Loucy (cell line): ENCODE results near the gene WAC.

ENCODE experiments used
- H2AFZ ChIP-seq: fragments of 200-600 bp; sonication (generic); 2 replicates; pipeline ENCODE4 v1.6.0; 2016; ENCODE audit warnings: antibody characterized with exemption, mild to moderate bottlenecking, low read length, moderate library complexity
- H3F3A ChIP-seq: fragments of 200-600 bp; 2 replicates; pipeline ENCODE4 v1.6.0; 2016; ENCODE audit warnings: antibody characterized with exemption, low read depth, mild to moderate bottlenecking
- H3K27me3 ChIP-seq: fragments of 200-600 bp; sonication (generic); 2 replicates; pipeline ENCODE4 v1.6.1; 2014; ENCODE audit warnings: low read length, mild to moderate bottlenecking; ENCODE audit not compliant: insufficient read depth, poor library complexity, severe bottlenecking
- H3K36me3 ChIP-seq: fragments of 200-600 bp; sonication (generic); 2 replicates; pipeline ENCODE4 v1.6.1; 2016; ENCODE audit warnings: low read length; ENCODE audit not compliant: insufficient read depth
- H3K4me1 ChIP-seq: fragments of 200-600 bp; sonication (generic); 2 replicates; pipeline ENCODE4 v1.5.1; 2014; ENCODE audit warnings: low read length, mild to moderate bottlenecking; ENCODE audit not compliant: insufficient read depth, poor library complexity, severe bottlenecking
- H3K4me2 ChIP-seq: fragments of 200-600 bp; sonication (generic); 2 replicates; pipeline ENCODE4 v1.6.0; 2014; ENCODE audit warnings: antibody characterized with exemption, low read length, low read depth, mild to moderate bottlenecking; ENCODE audit not compliant: poor library complexity, severe bottlenecking
- H3K4me3 ChIP-seq: fragments of 200-600 bp; sonication (generic); 2 replicates; pipeline ENCODE4 v1.5.1; 2014; ENCODE audit warnings: low read length, mild to moderate bottlenecking, mixed read lengths; ENCODE audit not compliant: poor library complexity, severe bottlenecking
- H3K79me2 ChIP-seq: fragments of 200-600 bp; sonication (generic); 2 replicates; pipeline ENCODE4 v1.6.1; 2014; ENCODE audit warnings: low read length; ENCODE audit not compliant: insufficient read depth
- H3K9ac ChIP-seq: fragments of 200-600 bp; sonication (generic); 2 replicates; pipeline ENCODE4 v1.6.0; 2014; ENCODE audit warnings: mild to moderate bottlenecking, low read depth, low read length, moderate library complexity; ENCODE audit not compliant: poor library complexity, severe bottlenecking
- H3K9me2 ChIP-seq: fragments of 200-600 bp; sonication (generic); replicated peaks from 2 replicates; pipeline ENCODE4 v1.6.1; 2016; ENCODE audit warnings: low read depth, low read length, mixed read lengths
- H3K9me3 ChIP-seq: fragments of 200-600 bp; sonication (generic); 2 replicates; pipeline ENCODE4 v1.6.1; 2014; ENCODE audit warnings: mild to moderate bottlenecking, antibody characterized with exemption, low read length, low read depth; ENCODE audit not compliant: insufficient read depth
- H4K20me1 ChIP-seq: fragments of 200-600 bp; sonication (generic); 2 replicates; pipeline ENCODE4 v1.6.0; 2014; ENCODE audit warnings: antibody characterized with exemption, low read length, mild to moderate bottlenecking; ENCODE audit not compliant: insufficient read depth, poor library complexity, severe bottlenecking
- CTCF ChIP-seq: fragments of 200-600 bp; sonication (generic); conservative IDR thresholded peaks from 2 replicates; pipeline ENCODE4 v1.5.1; 2014; ENCODE audit warnings: mild to moderate bottlenecking, antibody characterized with exemption, low read length
- EZH2phosphoT487 ChIP-seq: fragments of 200-600 bp; IDR thresholded peaks from 2 replicates; pipeline ENCODE4 v1.6.1; 2018; ENCODE audit warnings: antibody characterized with exemption, mild to moderate bottlenecking, moderate library complexity, borderline replicate concordance

The WAC gene

GRCh38 chr10:28492116-28492920, 40.6 kb upstream of the WAC start:
- Histone ChIP-seq H3K4me2 (no peak overlapping the region), H3K4me3 (no peak overlapping the region), H3K4me1 (no peaks in the 10 kb centered on the region), H3K9ac (no peak overlapping the region), H4K20me1 (no peaks in the 10 kb centered on the region), H3K36me3 (no peaks in the 10 kb centered on the region), H2AFZ (no peak overlapping the region), H3K79me2 (no peaks in the 10 kb centered on the region), H3K27me3 (no peaks in the 10 kb centered on the region), H3K9me2 (no peaks in the 10 kb centered on the region), H3K9me3 (no peaks in the 10 kb centered on the region), H3F3A (no peaks in the 10 kb centered on the region)
- TF ChIP-seq EZH2phosphoT487 (no peak), CTCF (no peak)

- no peaks in the 10 kb centered on the region for H3F3A ChIP-seq
- H3K36me3 ChIP-seq, result no peaks in the 10 kb centered on the region
- no peak for TF ChIP-seq EZH2phosphoT487
- TF ChIP-seq CTCF, result no peak
- no peak overlapping the region for H3K4me3 ChIP-seq
- H3K4me1 ChIP-seq, result no peaks in the 10 kb centered on the region
- no peaks in the 10 kb centered on the region for H3K9me2 ChIP-seq
- no peak overlapping the region for H3K4me2 ChIP-seq
- H3K27me3 ChIP-seq, result no peaks in the 10 kb centered on the region
- H3K79me2 ChIP-seq, result no peaks in the 10 kb centered on the region
- H2AFZ ChIP-seq, result no peak overlapping the region
- no peaks in the 10 kb centered on the region for H3K9me3 ChIP-seq
- no peaks in the 10 kb centered on the region for H4K20me1 ChIP-seq
- no peak overlapping the region for H3K9ac ChIP-seq
Observed at GRCh38 chr10:28494420-28494819, 38.5 kb upstream of the WAC start.

GRCh38 chr10:28495084-28495483, 37.8 kb upstream of the WAC start:
- Histone ChIP-seq H3K4me2 (no peak overlapping the region), H3K9me3 (no peaks in the 10 kb centered on the region), H3K9ac (no peak overlapping the region), H2AFZ (no peak overlapping the region), H3K36me3 (no peaks in the 10 kb centered on the region), H3K4me1 (no peaks in the 10 kb centered on the region), H3K4me3 (no peak overlapping the region), H4K20me1 (no peaks in the 10 kb centered on the region), H3K79me2 (no peaks in the 10 kb centered on the region), H3F3A (no peaks in the 10 kb centered on the region), H3K27me3 (no peaks in the 10 kb centered on the region), H3K9me2 (no peaks in the 10 kb centered on the region)
- TF ChIP-seq EZH2phosphoT487 (no peak), CTCF (no peak)
